ENCODE results near the gene DLAT.

GRCh38 chr11:112082729-112083128 lies 57.5 kb downstream of the DLAT start:
- TF ChIP-seq CTCF (conservative IDR thresholded peaks at IDR 0.05; ENCODE audit: low read length) = no peak
- no peak for TF ChIP-seq EZH2phosphoT487 (IDR thresholded peaks at IDR 0.05; ENCODE audit: borderline replicate concordance)

Measured in Loucy (cell line).